Epidermal melanocyte (primary cell): ENCODE data around the gene PRSS37.

Experiments used
- DNase-seq: peaks from one replicate; pipeline ENCODE4 v3.0.0; 2011; ENCODE audit warnings: low spot score; ENCODE audit not compliant: insufficient read length

Gene PRSS37

DNA sequence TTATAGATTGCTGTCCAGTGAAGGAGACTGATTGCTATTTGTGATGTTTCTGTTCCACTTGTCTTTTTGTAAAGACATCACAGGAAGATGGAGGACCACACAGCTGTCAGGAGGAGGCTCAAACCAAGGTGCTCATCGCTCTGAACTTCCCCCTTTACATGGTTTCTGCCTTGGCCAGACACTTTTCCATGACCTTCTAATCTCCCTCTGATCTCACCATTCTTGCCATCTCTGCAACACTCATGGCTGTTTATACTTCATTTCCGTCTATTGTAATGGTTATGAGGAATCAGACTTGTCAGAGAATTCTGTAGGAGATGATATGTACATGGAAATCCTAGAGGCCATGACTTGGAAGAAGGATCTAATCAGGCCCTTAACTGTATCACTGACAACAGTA lies 53.0 kb downstream of the PRSS37 start:
- no peak for DNase-seq
